Measurements from ENCODE around the gene DAB1.
A peak's percentile ranks its signal among the peaks of the same experiment; 100 is the strongest.

DAB1 gene

GRCh38 chr1:57115030-57115614 lies 308.7 kb downstream of the DAB1 start:
- no peak overlapping the region for H3K4me2 ChIP-seq (ENCODE audit: insufficient read depth, low read length, poor library complexity, severe bottlenecking)
- no peak overlapping the region for H3K4ac ChIP-seq (ENCODE audit: low read length)
- H2BK5ac ChIP-seq (ENCODE audit: low read length): no peak overlapping the region
- peaks cover 9 to 24% of the 10 kb centered on the region in 2 donors for H3K4me1 ChIP-seq (ENCODE audit: control insufficient read depth in 2 of 2, insufficient read depth in 1 of 2, low read depth in 1 of 2, low read length in 2 of 2)
- peak overlapping the region; percentile 73 for H3K18ac ChIP-seq (ENCODE audit: low read length)
- H3K36me3 ChIP-seq (replicated peaks in 1 of 2; ENCODE audit: control insufficient read depth in 2 of 2, insufficient read depth in 2 of 2, low read length in 2 of 2): no peaks in the 10 kb centered on the region
- no peak overlapping the region for H3K23ac ChIP-seq (ENCODE audit: low read depth, low read length, poor library complexity)
- H2AFZ ChIP-seq (ENCODE audit: low read length): no peak overlapping the region
- no peak overlapping the region for H2BK15ac ChIP-seq (ENCODE audit: low read length)
- H3K79me1 ChIP-seq (ENCODE audit: low read depth, low read length): no peaks in the 10 kb centered on the region
- H3K14ac ChIP-seq (ENCODE audit: low read length): no peak overlapping the region
- peak overlapping the region; percentile 61 for H4K91ac ChIP-seq (ENCODE audit: low read depth, low read length, poor library complexity)
- H3K27me3 ChIP-seq (ENCODE audit: control insufficient read depth in 3 of 3, insufficient read depth in 3 of 3, low read depth in 1 of 3, low read length in 3 of 3): no peaks in the 10 kb centered on the region
- no peak for DNase-seq (ENCODE audit: low spot score)
- no peaks in the 10 kb centered on the region for H3K9me3 ChIP-seq (replicated peaks in 1 of 2; ENCODE audit: control insufficient read depth in 2 of 2, insufficient read depth in 1 of 2, low read depth in 1 of 2, low read length in 2 of 2)
- H3K4me3 ChIP-seq (ENCODE audit: low read length in 2 of 2): no peak overlapping the region
- no peak overlapping the region for H4K8ac ChIP-seq (ENCODE audit: low read depth, low read length)
- H2BK12ac ChIP-seq (ENCODE audit: low read length): no peak overlapping the region
- H2BK120ac ChIP-seq (ENCODE audit: low read depth, low read length): no peak overlapping the region
- no peak overlapping the region for H3K9ac ChIP-seq (ENCODE audit: low read depth, low read length, poor library complexity)
- no peak overlapping the region for H2AK5ac ChIP-seq (ENCODE audit: low read depth, low read length)
- no peak overlapping the region for H3K27ac ChIP-seq (replicated peaks; ENCODE audit: low read length)
- no CpG with 5 or more reads among the region's 4 CpGs for WGBS, 2 donors (ENCODE audit: extremely low coverage in 2 of 2, insufficient read length in 2 of 2, insufficient replicate concordance in 1 of 2)

DNA sequence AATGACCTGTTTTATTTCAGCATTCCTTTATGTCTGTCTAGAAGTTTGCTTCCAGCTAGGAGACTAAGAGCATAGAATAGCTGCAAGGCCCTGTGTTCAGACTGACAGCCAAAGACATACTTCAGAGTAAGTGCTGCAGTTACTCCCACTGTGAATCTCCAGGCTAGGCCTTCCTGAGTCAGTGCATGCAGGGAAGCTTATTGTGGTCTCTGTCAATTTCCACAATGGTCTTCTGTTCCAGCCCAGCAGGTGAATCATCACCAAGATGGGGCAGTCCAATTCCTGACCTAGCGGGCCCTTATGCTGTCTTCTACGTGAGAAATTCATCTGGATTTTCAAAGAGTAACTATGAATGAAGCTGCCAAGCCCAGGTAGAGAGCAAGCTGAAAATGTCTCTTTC lies 311.7 kb downstream of the DAB1 start:
- Histone ChIP-seq H2AFZ (ENCODE audit: low read length) (no peak overlapping the region), H3K4me3 (ENCODE audit: low read length in 2 of 2) (no peak overlapping the region), H3K36me3 (replicated peaks in 1 of 2; ENCODE audit: control insufficient read depth in 2 of 2, insufficient read depth in 2 of 2, low read length in 2 of 2) (no peaks in the 10 kb centered on the region), H4K91ac (ENCODE audit: low read depth, low read length, poor library complexity) (no peak overlapping the region), H4K8ac (ENCODE audit: low read depth, low read length) (no peak overlapping the region), H3K27me3 (ENCODE audit: control insufficient read depth in 3 of 3, insufficient read depth in 3 of 3, low read depth in 1 of 3, low read length in 3 of 3) (no peaks in the 10 kb centered on the region), H3K14ac (ENCODE audit: low read length) (no peak overlapping the region), H2BK12ac (ENCODE audit: low read length) (no peak overlapping the region), H3K4me2 (ENCODE audit: insufficient read depth, low read length, poor library complexity, severe bottlenecking) (peak overlapping the region; percentile 32), H3K27ac (replicated peaks; ENCODE audit: low read length) (peak overlapping the region; percentile 56), H3K4ac (ENCODE audit: low read length) (no peak overlapping the region), H2BK5ac (ENCODE audit: low read length) (no peak overlapping the region), H3K4me1 (ENCODE audit: control insufficient read depth in 2 of 2, insufficient read depth in 1 of 2, low read depth in 1 of 2, low read length in 2 of 2) (peaks cover 8 to 24% of the 10 kb centered on the region in 2 donors), H2BK15ac (ENCODE audit: low read length) (no peak overlapping the region), H2AK5ac (ENCODE audit: low read depth, low read length) (no peak overlapping the region), H3K9me3 (replicated peaks in 1 of 2; ENCODE audit: control insufficient read depth in 2 of 2, insufficient read depth in 1 of 2, low read depth in 1 of 2, low read length in 2 of 2) (no peaks in the 10 kb centered on the region), H2BK120ac (ENCODE audit: low read depth, low read length) (no peak overlapping the region), H3K9ac (ENCODE audit: low read depth, low read length, poor library complexity) (no peak overlapping the region), H3K23ac (ENCODE audit: low read depth, low read length, poor library complexity) (no peak overlapping the region), H3K79me1 (ENCODE audit: low read depth, low read length) (no peaks in the 10 kb centered on the region), H3K18ac (ENCODE audit: low read length) (no peak overlapping the region)
- DNase-seq (ENCODE audit: low spot score): no peak
- no CpG with 5 or more reads among the region's 2 CpGs for WGBS, 2 donors (ENCODE audit: extremely low coverage in 2 of 2, insufficient read length in 2 of 2, insufficient replicate concordance in 1 of 2)

GRCh38 chr1:57111175-57111574 lies 312.7 kb downstream of the DAB1 start:
- H2BK5ac ChIP-seq (ENCODE audit: low read length): no peak overlapping the region
- H4K91ac ChIP-seq (ENCODE audit: low read depth, low read length, poor library complexity): no peak overlapping the region
- H2AK5ac ChIP-seq (ENCODE audit: low read depth, low read length): no peak overlapping the region
- whole genome bisulfite sequencing, 2 donors (ENCODE audit: extremely low coverage in 2 of 2, insufficient read length in 2 of 2, insufficient replicate concordance in 1 of 2): no CpG with 5 or more reads among the region's 2 CpGs
- no peak overlapping the region for H2AFZ ChIP-seq (ENCODE audit: low read length)
- no peak overlapping the region for H3K4me3 ChIP-seq (ENCODE audit: low read length in 2 of 2)
- no peaks in the 10 kb centered on the region for H3K36me3 ChIP-seq (replicated peaks in 1 of 2; ENCODE audit: control insufficient read depth in 2 of 2, insufficient read depth in 2 of 2, low read length in 2 of 2)
- H4K8ac ChIP-seq (ENCODE audit: low read depth, low read length): no peak overlapping the region
- no peak overlapping the region for H3K18ac ChIP-seq (ENCODE audit: low read length)
- H3K23ac ChIP-seq (ENCODE audit: low read depth, low read length, poor library complexity): no peak overlapping the region
- H3K4ac ChIP-seq (ENCODE audit: low read length): no peak overlapping the region
- no peak overlapping the region for H2BK12ac ChIP-seq (ENCODE audit: low read length)
- H3K4me2 ChIP-seq (ENCODE audit: insufficient read depth, low read length, poor library complexity, severe bottlenecking): no peak overlapping the region
- no peak for DNase-seq (ENCODE audit: low spot score)
- H3K9me3 ChIP-seq (replicated peaks in 1 of 2; ENCODE audit: control insufficient read depth in 2 of 2, insufficient read depth in 1 of 2, low read depth in 1 of 2, low read length in 2 of 2): no peaks in the 10 kb centered on the region
- no peak overlapping the region for H3K9ac ChIP-seq (ENCODE audit: low read depth, low read length, poor library complexity)
- H2BK120ac ChIP-seq (ENCODE audit: low read depth, low read length): no peak overlapping the region
- H3K27ac ChIP-seq (replicated peaks; ENCODE audit: low read length): no peak overlapping the region
- H3K27me3 ChIP-seq (ENCODE audit: control insufficient read depth in 3 of 3, insufficient read depth in 3 of 3, low read depth in 1 of 3, low read length in 3 of 3): no peaks in the 10 kb centered on the region
- peaks cover 8 to 24% of the 10 kb centered on the region in 2 donors for H3K4me1 ChIP-seq (ENCODE audit: control insufficient read depth in 2 of 2, insufficient read depth in 1 of 2, low read depth in 1 of 2, low read length in 2 of 2)
- no peak overlapping the region for H2BK15ac ChIP-seq (ENCODE audit: low read length)
- no peak overlapping the region for H3K14ac ChIP-seq (ENCODE audit: low read length)
- H3K79me1 ChIP-seq (ENCODE audit: low read depth, low read length): no peaks in the 10 kb centered on the region

DNA sequence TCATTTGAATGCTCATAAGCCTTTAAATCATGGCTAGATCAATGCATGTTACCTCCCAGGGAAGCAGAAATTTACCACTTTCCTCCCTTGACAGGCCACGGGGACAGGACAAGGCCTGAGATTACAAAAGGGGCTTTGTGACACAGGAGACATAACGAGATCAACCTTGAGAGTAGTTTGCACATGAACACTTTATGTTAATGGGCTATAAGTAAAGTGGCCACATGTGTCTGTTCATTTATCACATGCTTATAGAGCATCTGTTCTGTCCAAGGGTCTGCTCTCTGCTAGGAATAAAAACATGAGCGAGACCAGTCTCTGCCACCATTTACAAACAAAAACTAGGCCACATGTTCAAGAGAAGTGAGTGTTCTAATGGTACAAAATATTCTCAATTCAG lies 314.0 kb downstream of the DAB1 start:
- H3K27ac ChIP-seq (replicated peaks; ENCODE audit: low read length): no peak overlapping the region
- no peak overlapping the region for H3K23ac ChIP-seq (ENCODE audit: low read depth, low read length, poor library complexity)
- no peak overlapping the region for H3K14ac ChIP-seq (ENCODE audit: low read length)
- H3K79me1 ChIP-seq (ENCODE audit: low read depth, low read length): no peaks in the 10 kb centered on the region
- no peak overlapping the region for H4K91ac ChIP-seq (ENCODE audit: low read depth, low read length, poor library complexity)
- no peak overlapping the region for H2BK120ac ChIP-seq (ENCODE audit: low read depth, low read length)
- no peak overlapping the region for H3K4me2 ChIP-seq (ENCODE audit: insufficient read depth, low read length, poor library complexity, severe bottlenecking)
- DNase-seq (ENCODE audit: low spot score): no peak
- H3K4me3 ChIP-seq (ENCODE audit: low read length in 2 of 2): no peak overlapping the region
- no peak overlapping the region for H4K8ac ChIP-seq (ENCODE audit: low read depth, low read length)
- no peak overlapping the region for H3K18ac ChIP-seq (ENCODE audit: low read length)
- no peak overlapping the region for H2AK5ac ChIP-seq (ENCODE audit: low read depth, low read length)
- H3K36me3 ChIP-seq (replicated peaks in 1 of 2; ENCODE audit: control insufficient read depth in 2 of 2, insufficient read depth in 2 of 2, low read length in 2 of 2): no peaks in the 10 kb centered on the region
- no peak overlapping the region for H3K4ac ChIP-seq (ENCODE audit: low read length)
- no peak overlapping the region for H2BK5ac ChIP-seq (ENCODE audit: low read length)
- WGBS, 2 donors (ENCODE audit: extremely low coverage in 2 of 2, insufficient read length in 2 of 2, insufficient replicate concordance in 1 of 2): no CpG with 5 or more reads among the region's 3 CpGs
- H3K4me1 ChIP-seq (ENCODE audit: control insufficient read depth in 2 of 2, insufficient read depth in 1 of 2, low read depth in 1 of 2, low read length in 2 of 2): peaks cover 11 to 29% of the 10 kb centered on the region in 2 donors
- H2BK12ac ChIP-seq (ENCODE audit: low read length): no peak overlapping the region
- H2BK15ac ChIP-seq (ENCODE audit: low read length): no peak overlapping the region
- no peaks in the 10 kb centered on the region for H3K9me3 ChIP-seq (replicated peaks in 1 of 2; ENCODE audit: control insufficient read depth in 2 of 2, insufficient read depth in 1 of 2, low read depth in 1 of 2, low read length in 2 of 2)
- H2AFZ ChIP-seq (ENCODE audit: low read length): no peak overlapping the region
- H3K9ac ChIP-seq (ENCODE audit: low read depth, low read length, poor library complexity): no peak overlapping the region
- no peaks in the 10 kb centered on the region for H3K27me3 ChIP-seq (ENCODE audit: control insufficient read depth in 3 of 3, insufficient read depth in 3 of 3, low read depth in 1 of 3, low read length in 3 of 3)

Measured in neuronal stem cell (in vitro differentiated cells).